Astrocyte of the cerebellum (primary cell): ENCODE measurements around the gene NEUROG1.

ENCODE experiments used
- DNase-seq: peaks from one replicate; pipeline ENCODE4 v3.0.0-alpha.2; 2011; ENCODE audit warnings: low read depth
- H3K4me3 ChIP-seq: 2 replicates; pipeline ENCODE4 v1.5.1; 2011; ENCODE audit warnings: mild to moderate bottlenecking, low read depth, low read length, moderate library complexity
- in situ Hi-C: cut with HindIII; loops from 2 replicates; pipeline ENCODE4 v1.10.0; 2017; ENCODE audit warnings: low sequenced_read_pairs
- TF ChIP-seq, protein P1 (sequence below): IDR thresholded peaks from 2 replicates; pipeline ENCODE4 v1.5.1; 2012; ENCODE audit warnings: low read length, low read depth, moderate library complexity, mild to moderate bottlenecking; ENCODE audit errors: missing control alignments

The NEUROG1 gene

DNA sequence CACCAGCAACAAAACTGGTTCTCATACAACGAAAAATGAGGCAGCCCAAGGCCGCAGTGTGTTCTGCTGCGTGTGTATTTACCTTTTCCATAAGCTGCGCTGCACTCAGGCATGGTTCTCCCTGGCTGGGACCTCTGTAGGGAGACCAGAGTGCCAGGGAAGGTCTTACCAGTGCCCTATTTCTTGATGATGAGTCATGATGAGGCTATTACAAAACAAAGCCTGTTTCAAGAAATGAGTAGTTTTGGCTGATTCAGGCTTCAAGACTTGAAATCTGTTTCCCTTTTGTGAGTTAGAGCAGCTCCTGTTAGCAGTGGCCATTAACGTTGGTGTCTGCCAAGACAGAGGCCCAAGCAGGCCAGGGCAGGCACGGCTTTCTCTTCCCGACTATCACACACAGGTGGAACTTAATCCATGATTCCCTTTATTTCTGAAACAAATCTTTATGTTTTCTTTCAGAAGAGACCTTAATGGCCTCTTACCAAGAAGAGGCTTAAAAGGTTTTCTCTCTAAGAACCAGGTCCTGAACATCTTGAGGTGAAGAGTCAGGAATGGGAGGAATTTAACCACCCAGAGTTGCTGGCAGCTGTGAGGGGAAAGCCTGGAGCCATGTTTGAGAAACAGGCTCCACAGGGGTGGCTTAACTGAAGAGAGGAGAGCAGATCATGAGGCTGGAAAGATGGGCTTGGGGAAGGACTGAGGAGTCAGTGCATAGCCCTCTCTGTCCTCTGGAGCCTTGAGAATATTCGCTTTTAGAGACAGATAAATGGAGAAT lies 42.2 kb downstream of the NEUROG1 start:
- H3K4me3 ChIP-seq: no peak overlapping the region
- in situ Hi-C loops: no loop called here
- TF ChIP-seq, protein P1, sequence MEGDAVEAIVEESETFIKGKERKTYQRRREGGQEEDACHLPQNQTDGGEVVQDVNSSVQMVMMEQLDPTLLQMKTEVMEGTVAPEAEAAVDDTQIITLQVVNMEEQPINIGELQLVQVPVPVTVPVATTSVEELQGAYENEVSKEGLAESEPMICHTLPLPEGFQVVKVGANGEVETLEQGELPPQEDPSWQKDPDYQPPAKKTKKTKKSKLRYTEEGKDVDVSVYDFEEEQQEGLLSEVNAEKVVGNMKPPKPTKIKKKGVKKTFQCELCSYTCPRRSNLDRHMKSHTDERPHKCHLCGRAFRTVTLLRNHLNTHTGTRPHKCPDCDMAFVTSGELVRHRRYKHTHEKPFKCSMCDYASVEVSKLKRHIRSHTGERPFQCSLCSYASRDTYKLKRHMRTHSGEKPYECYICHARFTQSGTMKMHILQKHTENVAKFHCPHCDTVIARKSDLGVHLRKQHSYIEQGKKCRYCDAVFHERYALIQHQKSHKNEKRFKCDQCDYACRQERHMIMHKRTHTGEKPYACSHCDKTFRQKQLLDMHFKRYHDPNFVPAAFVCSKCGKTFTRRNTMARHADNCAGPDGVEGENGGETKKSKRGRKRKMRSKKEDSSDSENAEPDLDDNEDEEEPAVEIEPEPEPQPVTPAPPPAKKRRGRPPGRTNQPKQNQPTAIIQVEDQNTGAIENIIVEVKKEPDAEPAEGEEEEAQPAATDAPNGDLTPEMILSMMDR: no peak
- DNase-seq: peak; percentile 69

DNA sequence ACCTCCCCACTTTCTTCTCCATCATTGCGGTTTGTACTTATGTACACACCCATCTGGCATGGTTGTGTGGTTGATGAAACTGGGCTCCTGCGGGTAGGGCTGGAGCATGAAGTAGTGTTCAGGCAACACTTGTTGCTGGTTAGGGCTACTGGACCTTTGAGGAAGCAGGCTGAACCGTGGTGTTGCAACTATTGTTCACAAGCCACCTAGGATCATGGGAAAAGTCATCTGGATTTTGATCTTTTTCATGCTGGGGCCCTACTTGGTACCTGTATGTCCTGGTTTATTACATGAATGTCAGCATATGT lies 43.5 kb downstream of the NEUROG1 start:
- H3K4me3 ChIP-seq: no peak overlapping the region
- DNase-seq: no peak
- in situ Hi-C loops: no loop called here
- TF ChIP-seq, protein P1: no peak

DNA sequence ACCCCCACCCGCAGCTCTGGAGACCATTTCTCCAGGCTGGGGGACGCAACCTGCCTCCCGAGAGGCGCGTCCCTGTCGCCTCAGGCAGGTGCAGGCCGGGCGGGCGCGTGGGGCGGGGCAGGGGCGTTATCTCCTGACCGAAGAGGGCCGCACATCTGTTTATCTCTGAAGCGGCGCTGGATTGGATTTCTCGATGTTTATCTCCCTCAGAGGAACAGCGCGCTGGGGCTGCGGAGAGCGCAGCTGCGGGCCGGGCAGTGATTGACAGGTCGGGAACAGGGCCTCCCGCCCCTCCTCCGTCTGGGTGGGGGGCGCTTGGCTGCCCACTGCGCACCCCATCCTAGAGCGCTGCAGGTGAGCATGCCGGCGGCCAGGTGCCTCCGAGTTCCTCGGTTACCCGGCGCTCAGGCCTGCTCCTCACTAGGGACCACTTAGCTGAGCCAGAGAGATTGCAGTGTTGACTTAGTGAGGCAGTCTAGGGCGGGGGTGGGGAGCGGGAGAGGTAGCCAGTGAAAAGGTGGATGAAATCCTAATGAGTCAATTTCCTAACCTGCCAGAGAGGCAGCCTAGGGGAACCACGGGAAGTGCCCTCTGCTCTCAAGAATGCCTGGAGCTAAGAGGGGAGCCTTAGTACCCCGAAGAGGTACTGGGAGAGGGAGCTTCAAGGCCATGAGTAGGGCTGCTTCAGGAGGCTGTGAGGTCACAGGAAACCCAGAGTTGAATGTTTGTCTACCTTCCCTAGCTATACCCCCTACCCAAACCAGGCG lies 44.0 kb downstream of the NEUROG1 start:
- TF ChIP-seq, protein P1: no peak
- H3K4me3 ChIP-seq: no peak overlapping the region
- DNase-seq: no peak
- in situ Hi-C loops: no loop called here

DNA sequence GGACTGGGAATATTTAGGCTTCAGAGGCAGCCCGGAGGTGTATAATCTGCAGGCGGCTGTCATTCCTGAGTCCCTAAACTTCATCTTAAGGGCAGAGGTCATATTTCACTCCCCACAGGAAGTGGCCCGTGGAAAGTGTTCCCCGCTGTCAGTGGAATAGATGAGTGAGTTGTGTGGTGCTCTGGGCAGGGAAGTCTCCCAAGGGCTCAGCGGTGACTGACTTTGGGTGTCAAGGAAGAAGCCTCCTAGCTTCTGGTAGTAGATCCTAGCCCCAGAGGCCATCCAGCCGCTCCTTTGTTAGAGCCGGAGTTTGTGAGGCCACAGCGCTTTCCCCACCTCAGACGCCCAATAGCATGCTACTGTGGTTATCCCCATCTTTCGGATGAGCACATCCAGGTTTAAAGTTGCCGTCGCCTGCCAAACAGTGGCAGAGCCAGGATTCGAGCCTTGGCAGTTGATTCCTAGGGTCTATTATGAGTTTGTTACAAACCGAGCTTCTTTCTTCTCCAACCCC lies 44.7 kb downstream of the NEUROG1 start:
- DNase-seq: no peak
- in situ Hi-C loops: no loop called here
- TF ChIP-seq, protein P1: no peak
- H3K4me3 ChIP-seq: no peak overlapping the region

DNA sequence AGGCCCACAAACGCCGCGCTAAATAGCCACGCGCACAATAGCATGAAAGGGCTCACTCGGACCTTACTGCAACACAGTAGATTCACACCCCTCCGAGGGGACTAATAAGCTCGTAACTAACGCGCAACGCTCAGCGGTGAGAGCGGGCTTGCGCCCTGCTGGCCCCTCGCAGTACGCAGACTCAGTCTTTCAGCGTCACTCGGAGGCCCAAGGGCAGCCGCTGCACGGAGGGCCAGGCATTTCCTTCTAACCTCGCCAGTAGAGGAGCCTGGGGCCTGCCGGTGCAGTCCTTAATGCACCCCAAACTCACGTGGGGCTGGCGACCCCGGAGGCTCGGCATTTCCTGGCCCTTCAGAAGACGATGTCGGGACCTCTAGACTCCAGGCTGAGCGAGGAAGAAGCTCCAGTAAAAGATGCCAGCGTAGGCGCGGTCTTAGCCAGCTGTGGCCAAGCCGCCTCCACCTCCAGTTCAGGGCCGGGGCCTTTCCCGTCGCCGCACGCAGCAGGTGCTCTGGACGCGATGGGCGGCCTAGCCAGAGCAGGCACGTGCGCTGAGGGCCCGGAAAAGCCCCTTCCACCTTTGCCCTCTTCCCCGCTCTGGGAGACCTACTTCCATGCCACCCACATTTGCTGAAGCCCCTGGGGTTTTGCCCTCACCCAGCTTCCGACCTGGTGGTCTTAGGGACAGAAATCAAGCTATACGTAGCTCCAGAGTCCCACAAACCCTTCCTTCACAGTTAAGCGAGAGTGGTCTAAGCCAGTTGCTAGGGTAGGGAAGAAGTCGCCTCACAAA lies 45.3 kb downstream of the NEUROG1 start:
- no peak overlapping the region for H3K4me3 ChIP-seq
- DNase-seq: no peak
- in situ Hi-C loops: no loop called here
- TF ChIP-seq, protein P1: no peak
